SK-N-SH (cell line): ENCODE data around the gene ROR2. TPM values are rescaled to one million over a fixed set of nuclear protein-coding genes. Genes with fewer than 3 reads are reported as not detected.

Source experiments
- CTCF ChIA-PET: fragments of 300-600, 350-600 bp; formaldehyde crosslinking; extraction: SDS; loops from one replicate; lab custom pipeline; 2021; lab: Yijun Ruan, JAX
- POLR2A ChIA-PET: fragments of 350-600 bp; sonication (Branson Sonifier 250); formaldehyde crosslinking; extraction: SDS; loops from one replicate; lab custom pipeline; 2020; ENCODE audit warnings: antibody characterized with exemption, inconsistent platforms; lab: Yijun Ruan, JAX
- DNase-seq: peaks from one replicate; pipeline ENCODE4 v3.0.0; 2012
- H2AFZ ChIP-seq: fragments of 200-600 bp; sonication (generic); 2 replicates; pipeline ENCODE4 v1.8.1; 2016; ENCODE audit warnings: antibody characterized with exemption, mild to moderate bottlenecking, low read depth
- H3F3A ChIP-seq: fragments of 200-600 bp; sonication (generic); replicated peaks from 2 replicates; pipeline ENCODE3; 2016; ENCODE audit warnings: antibody characterized with exemption, mild to moderate bottlenecking; ENCODE audit not compliant: insufficient read depth
- H3K27ac ChIP-seq, 2 experiments: fragments of 200-500 bp in 1 of 2; fragments of 200-600 bp in 1 of 2; sonication (Bioruptor generic) in 1 of 2; sonication (generic), shearing (Covaris generic) in 1 of 2; 2 replicates each; pipeline versions ENCODE4 v1.5.1 to v1.6.1; 2014 to 2016; ENCODE audit warnings: low read depth in 2 of 2, inconsistent platforms in 1 of 2, low read length in 1 of 2, mild to moderate bottlenecking in 1 of 2, mixed read lengths in 1 of 2
- H3K27me3 ChIP-seq: fragments of 200-600 bp; sonication (generic), shearing (Covaris generic); 2 replicates; pipeline ENCODE4 v1.6.1; 2016; ENCODE audit warnings: mixed run types; ENCODE audit not compliant: insufficient read depth
- H3K36me3 ChIP-seq, 2 experiments: fragments of 200-500 bp in 1 of 2; fragments of 200-600 bp in 1 of 2; sonication (Bioruptor generic) in 1 of 2; sonication (generic) in 1 of 2; replicated peaks in 1 of 2; 2 replicates each; pipeline versions ENCODE3 to v1.5.1; 2014 to 2016; ENCODE audit warnings: low read length in 1 of 2, mild to moderate bottlenecking in 1 of 2; ENCODE audit not compliant: insufficient read depth in 2 of 2, control insufficient read depth in 1 of 2
- H3K4me1 ChIP-seq, 2 experiments: fragments of 200-500 bp in 1 of 2; fragments of 200-600 bp in 1 of 2; sonication (Bioruptor generic) in 1 of 2; sonication (generic), shearing (Covaris generic) in 1 of 2; 2 replicates each; pipeline versions ENCODE4 v1.5.1 to v1.6.1; 2014 to 2016; ENCODE audit warnings: low read depth in 1 of 2, low read length in 1 of 2, mixed run types in 1 of 2; ENCODE audit not compliant: insufficient read depth in 2 of 2, control insufficient read depth in 1 of 2
- H3K4me2 ChIP-seq: fragments of 200-600 bp; sonication (generic), shearing (Covaris generic); 2 replicates; pipeline ENCODE4 v1.6.1; 2017; ENCODE audit warnings: mixed run types
- H3K4me3 ChIP-seq, 2 experiments: fragments of 200-500 bp in 1 of 2; fragments of 200-600 bp in 1 of 2; sonication (Bioruptor generic) in 1 of 2; sonication (generic), shearing (Covaris generic) in 1 of 2; 2 replicates each; pipeline versions ENCODE4 v1.5.1 to v1.8.1; 2014 to 2016; ENCODE audit warnings: low read depth in 2 of 2, inconsistent platforms in 1 of 2, low read length in 1 of 2, mild to moderate bottlenecking in 1 of 2, mixed read lengths in 1 of 2, moderate library complexity in 1 of 2
- H3K79me2 ChIP-seq: fragments of 200-600 bp; sonication (generic); 2 replicates; pipeline ENCODE4 v1.8.1; 2017; ENCODE audit warnings: mild to moderate bottlenecking; ENCODE audit not compliant: insufficient read depth
- H3K9ac ChIP-seq: fragments of 200-600 bp; sonication (generic); 2 replicates; pipeline ENCODE4 v1.6.1; 2017; ENCODE audit warnings: mixed run types
- H3K9me2 ChIP-seq: fragments of 200-600 bp; sonication (generic); 2 replicates; pipeline ENCODE4 v1.6.1; 2017; ENCODE audit warnings: mixed run types
- H3K9me3 ChIP-seq: fragments of 200-600 bp; sonication (generic); 2 replicates; pipeline ENCODE4 v1.6.1; 2017; ENCODE audit warnings: mixed run types, mild to moderate bottlenecking, moderate library complexity
- H4K20me1 ChIP-seq: fragments of 200-600 bp; sonication (generic); 2 replicates; pipeline ENCODE4 v1.6.1; 2017; ENCODE audit warnings: mild to moderate bottlenecking, mixed run types; ENCODE audit not compliant: insufficient read depth
- CHD2 ChIP-seq: fragments of 150-350 bp; IDR thresholded peaks from 2 replicates; pipeline ENCODE4 v1.6.1; 2018; ENCODE audit warnings: low read length; ENCODE audit not compliant: partially characterized antibody
- CTCF ChIP-seq: fragments of 200-600 bp; sonication (generic); IDR thresholded peaks from 2 replicates; pipeline ENCODE4 v1.6.1; 2017; ENCODE audit warnings: antibody characterized with exemption, mild to moderate bottlenecking, moderate library complexity
- FOSL2 ChIP-seq: IDR thresholded peaks from 2 replicates; pipeline ENCODE4 v1.4.0; 2012; ENCODE audit warnings: low read depth, mild to moderate bottlenecking, moderate library complexity, borderline replicate concordance
- FOXM1 ChIP-seq: IDR thresholded peaks from 2 replicates; pipeline ENCODE4 v1.4.0; 2012; ENCODE audit warnings: low read depth, mild to moderate bottlenecking
- JUND ChIP-seq: IDR thresholded peaks from 2 replicates; pipeline ENCODE4 v1.4.0; 2012
- NFIC ChIP-seq: IDR thresholded peaks from 2 replicates; pipeline ENCODE4 v1.4.0; 2012; ENCODE audit warnings: borderline replicate concordance
- NRF1 ChIP-seq: IDR thresholded peaks from 2 replicates; pipeline ENCODE4 v1.6.1; 2012; ENCODE audit warnings: low read depth, mild to moderate bottlenecking, low read length
- POLR2AphosphoS5 ChIP-seq: IDR thresholded peaks from 2 replicates; pipeline ENCODE4 v1.6.1; 2012; ENCODE audit warnings: low read depth, low read length
- RCOR1 ChIP-seq: fragments of 150-350 bp; IDR thresholded peaks from 2 replicates; pipeline ENCODE4 v1.6.1; 2017; ENCODE audit warnings: antibody characterized with exemption, low read length
- RFX5 ChIP-seq: IDR thresholded peaks from 2 replicates; pipeline ENCODE4 v1.6.1; 2012; ENCODE audit warnings: mild to moderate bottlenecking, improper control_type of control experiment, low read length
- RXRA ChIP-seq: IDR thresholded peaks from 2 replicates; pipeline ENCODE4 v1.4.0; 2012; ENCODE audit warnings: low read depth, mild to moderate bottlenecking, borderline replicate concordance
- SIN3A ChIP-seq: IDR thresholded peaks from 2 replicates; pipeline ENCODE4 v1.6.1; 2012; ENCODE audit warnings: low read depth, mild to moderate bottlenecking, low read length, moderate library complexity, borderline replicate concordance
- SMC3 ChIP-seq: IDR thresholded peaks from 2 replicates; pipeline ENCODE4 v1.6.1; 2012; ENCODE audit warnings: low read depth, low read length, improper control_type of control experiment
- TAF1 ChIP-seq: IDR thresholded peaks from 2 replicates; pipeline ENCODE4 v1.6.1; 2012; ENCODE audit warnings: low read depth, mild to moderate bottlenecking, low read length, moderate library complexity, borderline replicate concordance
- TEAD4 ChIP-seq: IDR thresholded peaks from 2 replicates; pipeline ENCODE4 v1.4.0; 2012; ENCODE audit warnings: mild to moderate bottlenecking, borderline replicate concordance; ENCODE audit not compliant: insufficient read depth
- YY1 ChIP-seq: IDR thresholded peaks from 2 replicates; pipeline ENCODE4 v1.4.0; 2012; ENCODE audit warnings: low read depth, mild to moderate bottlenecking
- WGBS: methylation state at CpG from one replicate; pipeline ENCODE4 v1.1.6; 2017; ENCODE audit warnings: low lambda C conversion rate; 5-methylcytosine and 5-hydroxymethylcytosine counted together
- polyA plus RNA-seq, 3 experiments: library from polyadenylated mRNA; depleted of rRNA; stranded (reverse); fragments of >200 nt; gene quantifications; 2 replicates each; pipeline ENCODE4 v1.2.3, GENCODE V29; 2012
- TF ChIP-seq, protein P1 (sequence below): fragments of 150-350 bp; IDR thresholded peaks from 2 replicates; pipeline ENCODE4 v1.6.1; 2016; ENCODE audit warnings: mild to moderate bottlenecking, low read depth, low read length
- TF ChIP-seq, protein P2 (sequence below): IDR thresholded peaks from 2 replicates; pipeline ENCODE4 v1.6.1; 2012; ENCODE audit warnings: mild to moderate bottlenecking, low read depth, low read length, moderate library complexity
- TF ChIP-seq, protein P3 (sequence below): IDR thresholded peaks from 2 replicates; pipeline ENCODE4 v1.4.0; 2012; ENCODE audit warnings: low read depth
- TF ChIP-seq, protein P4 (sequence below): IDR thresholded peaks from 2 replicates; pipeline ENCODE4 v1.4.0; 2012; ENCODE audit warnings: low read depth, borderline replicate concordance
- TF ChIP-seq, protein P5 (sequence below): fragments of 150-350 bp; IDR thresholded peaks from 2 replicates; pipeline ENCODE4 v1.6.1; 2017; ENCODE audit warnings: antibody characterized with exemption, low read length, low read depth, borderline replicate concordance

ROR2 gene
- polyA plus RNA-seq, 1 of the 3 experiments (the other 2 are of a cell fraction): 0.43 TPM

DNA sequence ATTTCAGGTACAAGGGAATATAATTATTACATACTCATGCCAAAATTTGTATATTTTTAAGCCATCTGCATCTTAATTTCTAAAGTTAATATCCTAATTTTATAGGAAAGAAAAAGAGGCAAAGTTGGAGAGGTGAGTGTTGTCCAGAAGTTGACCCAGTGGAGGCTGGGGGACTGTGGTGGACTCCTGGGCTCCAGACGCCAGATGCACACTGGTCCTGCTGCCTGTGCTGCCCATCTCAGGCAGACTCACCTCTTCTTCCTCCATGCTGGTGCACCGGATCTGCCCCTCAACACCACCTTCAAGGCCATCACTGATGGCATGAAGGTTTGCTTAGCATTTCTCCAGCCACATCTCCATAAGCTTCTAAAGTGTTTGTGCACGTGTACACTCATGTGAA lies 305.6 kb downstream of the ROR2 start (continued):
- TF ChIP-seq, protein P1, sequence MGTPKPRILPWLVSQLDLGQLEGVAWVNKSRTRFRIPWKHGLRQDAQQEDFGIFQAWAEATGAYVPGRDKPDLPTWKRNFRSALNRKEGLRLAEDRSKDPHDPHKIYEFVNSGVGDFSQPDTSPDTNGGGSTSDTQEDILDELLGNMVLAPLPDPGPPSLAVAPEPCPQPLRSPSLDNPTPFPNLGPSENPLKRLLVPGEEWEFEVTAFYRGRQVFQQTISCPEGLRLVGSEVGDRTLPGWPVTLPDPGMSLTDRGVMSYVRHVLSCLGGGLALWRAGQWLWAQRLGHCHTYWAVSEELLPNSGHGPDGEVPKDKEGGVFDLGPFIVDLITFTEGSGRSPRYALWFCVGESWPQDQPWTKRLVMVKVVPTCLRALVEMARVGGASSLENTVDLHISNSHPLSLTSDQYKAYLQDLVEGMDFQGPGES: no peak
- TF ChIP-seq JUND: no peak
- TF ChIP-seq RXRA: no peak
- no peak for TF ChIP-seq FOSL2
- TF ChIP-seq CTCF: no peak
- TF ChIP-seq, all 33 proteins: peak for 0

DNA sequence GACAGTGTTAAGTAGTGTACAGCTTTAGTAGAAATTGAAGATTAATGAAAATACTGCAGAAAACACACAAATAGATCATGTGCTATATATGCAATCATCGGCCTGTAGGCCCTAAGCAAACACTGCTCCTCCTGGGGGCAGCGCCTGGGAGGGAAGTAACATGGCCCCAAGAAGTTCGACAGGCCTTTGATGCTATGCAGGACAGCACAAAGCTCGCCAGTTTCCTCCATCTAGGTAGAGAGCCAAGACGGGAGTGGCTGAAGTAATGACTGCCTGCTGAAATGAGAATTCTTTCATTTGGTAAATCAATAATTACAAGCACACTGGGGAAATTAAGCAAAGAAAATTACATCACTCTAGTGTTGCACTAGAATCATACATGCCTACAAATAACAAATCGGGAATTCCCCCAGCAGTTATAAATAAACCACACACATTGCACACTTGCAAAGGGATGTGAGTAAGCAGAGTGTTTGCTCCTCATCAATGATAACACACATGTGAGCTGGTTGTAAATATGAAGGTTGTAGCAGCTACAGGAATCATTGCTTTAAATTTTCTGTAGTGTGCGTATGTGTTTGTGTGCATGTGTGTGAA lies 306.4 kb downstream of the ROR2 start:
- CTCF ChIA-PET: no interaction called here
- WGBS: 48% methylated on average over 7 of the region's 7 CpGs
- DNase-seq: no peak

More for the DNA sequence above, 306.4 kb downstream of the ROR2 start:
- Histone ChIP-seq H3K36me3 (no peaks in the 10 kb centered on the region), H3K4me2 (no peak overlapping the region), H3K79me2 (no peaks in the 10 kb centered on the region), H4K20me1 (no peaks in the 10 kb centered on the region), H3K9me3 (no peaks in the 10 kb centered on the region), H3F3A (no peaks in the 10 kb centered on the region), H3K9me2 (no peaks in the 10 kb centered on the region), H3K27me3 (no peaks in the 10 kb centered on the region), H3K4me1 (no peaks in the 10 kb centered on the region), H2AFZ (no peak overlapping the region), H3K27ac (no peak overlapping the region), H3K4me3 (no peak overlapping the region), H3K9ac (no peak overlapping the region)
- TF ChIP-seq SMC3: no peak
- TF ChIP-seq POLR2AphosphoS5: no peak
- no peak for TF ChIP-seq RXRA
- TF ChIP-seq, protein P2, sequence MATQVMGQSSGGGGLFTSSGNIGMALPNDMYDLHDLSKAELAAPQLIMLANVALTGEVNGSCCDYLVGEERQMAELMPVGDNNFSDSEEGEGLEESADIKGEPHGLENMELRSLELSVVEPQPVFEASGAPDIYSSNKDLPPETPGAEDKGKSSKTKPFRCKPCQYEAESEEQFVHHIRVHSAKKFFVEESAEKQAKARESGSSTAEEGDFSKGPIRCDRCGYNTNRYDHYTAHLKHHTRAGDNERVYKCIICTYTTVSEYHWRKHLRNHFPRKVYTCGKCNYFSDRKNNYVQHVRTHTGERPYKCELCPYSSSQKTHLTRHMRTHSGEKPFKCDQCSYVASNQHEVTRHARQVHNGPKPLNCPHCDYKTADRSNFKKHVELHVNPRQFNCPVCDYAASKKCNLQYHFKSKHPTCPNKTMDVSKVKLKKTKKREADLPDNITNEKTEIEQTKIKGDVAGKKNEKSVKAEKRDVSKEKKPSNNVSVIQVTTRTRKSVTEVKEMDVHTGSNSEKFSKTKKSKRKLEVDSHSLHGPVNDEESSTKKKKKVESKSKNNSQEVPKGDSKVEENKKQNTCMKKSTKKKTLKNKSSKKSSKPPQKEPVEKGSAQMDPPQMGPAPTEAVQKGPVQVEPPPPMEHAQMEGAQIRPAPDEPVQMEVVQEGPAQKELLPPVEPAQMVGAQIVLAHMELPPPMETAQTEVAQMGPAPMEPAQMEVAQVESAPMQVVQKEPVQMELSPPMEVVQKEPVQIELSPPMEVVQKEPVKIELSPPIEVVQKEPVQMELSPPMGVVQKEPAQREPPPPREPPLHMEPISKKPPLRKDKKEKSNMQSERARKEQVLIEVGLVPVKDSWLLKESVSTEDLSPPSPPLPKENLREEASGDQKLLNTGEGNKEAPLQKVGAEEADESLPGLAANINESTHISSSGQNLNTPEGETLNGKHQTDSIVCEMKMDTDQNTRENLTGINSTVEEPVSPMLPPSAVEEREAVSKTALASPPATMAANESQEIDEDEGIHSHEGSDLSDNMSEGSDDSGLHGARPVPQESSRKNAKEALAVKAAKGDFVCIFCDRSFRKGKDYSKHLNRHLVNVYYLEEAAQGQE: no peak
- TF ChIP-seq NRF1: no peak
- no peak for TF ChIP-seq RCOR1
- no peak for TF ChIP-seq NFIC
- no peak for TF ChIP-seq TEAD4
- TF ChIP-seq FOSL2: no peak
- TF ChIP-seq SIN3A: no peak
- TF ChIP-seq FOXM1: no peak
- no peak for TF ChIP-seq TAF1
- TF ChIP-seq, protein P1: no peak
- no peak for TF ChIP-seq RFX5
- TF ChIP-seq YY1: no peak
- TF ChIP-seq, protein P3, sequence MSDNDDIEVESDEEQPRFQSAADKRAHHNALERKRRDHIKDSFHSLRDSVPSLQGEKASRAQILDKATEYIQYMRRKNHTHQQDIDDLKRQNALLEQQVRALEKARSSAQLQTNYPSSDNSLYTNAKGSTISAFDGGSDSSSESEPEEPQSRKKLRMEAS: no peak
- TF ChIP-seq CHD2: no peak
- TF ChIP-seq, protein P4, sequence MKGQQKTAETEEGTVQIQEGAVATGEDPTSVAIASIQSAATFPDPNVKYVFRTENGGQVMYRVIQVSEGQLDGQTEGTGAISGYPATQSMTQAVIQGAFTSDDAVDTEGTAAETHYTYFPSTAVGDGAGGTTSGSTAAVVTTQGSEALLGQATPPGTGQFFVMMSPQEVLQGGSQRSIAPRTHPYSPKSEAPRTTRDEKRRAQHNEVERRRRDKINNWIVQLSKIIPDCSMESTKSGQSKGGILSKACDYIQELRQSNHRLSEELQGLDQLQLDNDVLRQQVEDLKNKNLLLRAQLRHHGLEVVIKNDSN: no peak
- TF ChIP-seq, protein P5, sequence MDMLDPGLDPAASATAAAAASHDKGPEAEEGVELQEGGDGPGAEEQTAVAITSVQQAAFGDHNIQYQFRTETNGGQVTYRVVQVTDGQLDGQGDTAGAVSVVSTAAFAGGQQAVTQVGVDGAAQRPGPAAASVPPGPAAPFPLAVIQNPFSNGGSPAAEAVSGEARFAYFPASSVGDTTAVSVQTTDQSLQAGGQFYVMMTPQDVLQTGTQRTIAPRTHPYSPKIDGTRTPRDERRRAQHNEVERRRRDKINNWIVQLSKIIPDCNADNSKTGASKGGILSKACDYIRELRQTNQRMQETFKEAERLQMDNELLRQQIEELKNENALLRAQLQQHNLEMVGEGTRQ: no peak
- POLR2A ChIA-PET: no interaction called here
